MM.1S (cell line): Measurements from ENCODE around the gene DENND1A.

Experiments used
- DNase-seq: peaks from one replicate; pipeline ENCODE4 v3.0.0-alpha.2; 2015
- H2AFZ ChIP-seq: fragments of 300-600 bp; sonication (generic); 2 replicates; pipeline ENCODE4 v1.6.0; 2016; ENCODE audit warnings: antibody characterized with exemption, low read length
- H3F3A ChIP-seq: fragments of 300-600 bp; sonication (generic); 2 replicates; pipeline ENCODE4 v1.6.1; 2016; ENCODE audit warnings: mild to moderate bottlenecking, antibody characterized with exemption, low read length, moderate library complexity, mixed read lengths; ENCODE audit not compliant: insufficient read depth
- H3K27ac ChIP-seq: fragments of 300-600 bp; sonication (generic); 2 replicates; pipeline ENCODE4 v1.5.1; 2016; ENCODE audit warnings: mild to moderate bottlenecking, low read length
- H3K27me3 ChIP-seq: fragments of 300-600 bp; sonication (generic); replicated peaks from 2 replicates; pipeline ENCODE4 v1.6.0; 2016; ENCODE audit warnings: low read length; ENCODE audit not compliant: insufficient read depth
- H3K36me3 ChIP-seq: fragments of 300-600 bp; sonication (generic); replicated peaks from 2 replicates; pipeline ENCODE4 v1.6.1; 2016; ENCODE audit warnings: mild to moderate bottlenecking, low read length, mixed read lengths; ENCODE audit not compliant: insufficient read depth
- H3K4me1 ChIP-seq: fragments of 300-600 bp; sonication (generic); 2 replicates; pipeline ENCODE4 v1.6.1; 2016; ENCODE audit warnings: low read length, mixed read lengths
- H3K4me2 ChIP-seq: fragments of 300-600 bp; sonication (generic); 2 replicates; pipeline ENCODE4 v1.6.0; 2016; ENCODE audit warnings: low read depth, low read length
- H3K4me3 ChIP-seq: fragments of 300-600 bp; sonication (generic); 2 replicates; pipeline ENCODE4 v1.5.1; 2016; ENCODE audit warnings: low read length, mixed read lengths
- H3K79me2 ChIP-seq: fragments of 300-600 bp; sonication (generic); 2 replicates; pipeline ENCODE4 v1.6.1; 2016; ENCODE audit warnings: mixed run types, low read length, mixed read lengths
- H3K9ac ChIP-seq: fragments of 300-600 bp; sonication (generic); 2 replicates; pipeline ENCODE4 v1.6.1; 2016; ENCODE audit warnings: low read length, mixed read lengths
- H3K9me2 ChIP-seq: fragments of 300-600 bp; sonication (generic); replicated peaks from 2 replicates; pipeline ENCODE4 v1.6.1; 2016; ENCODE audit warnings: mild to moderate bottlenecking, low read length, mixed read lengths; ENCODE audit not compliant: insufficient read depth
- H3K9me3 ChIP-seq: fragments of 300-600 bp; sonication (generic); replicated peaks from 2 replicates; pipeline ENCODE4 v1.6.1; 2016; ENCODE audit warnings: mild to moderate bottlenecking, low read length, mixed read lengths; ENCODE audit not compliant: insufficient read depth
- H4K20me1 ChIP-seq: fragments of 300-600 bp; sonication (generic); 2 replicates; pipeline ENCODE4 v1.6.1; 2016; ENCODE audit warnings: mild to moderate bottlenecking, low read length, moderate library complexity, mixed read lengths; ENCODE audit not compliant: insufficient read depth
- EZH2 ChIP-seq: fragments of 300-600 bp; sonication (generic); optimal IDR thresholded peaks from 2 replicates; pipeline ENCODE3; 2017; ENCODE audit warnings: low read depth, mild to moderate bottlenecking, antibody characterized with exemption, low read length, mixed read lengths
- EZH2phosphoT487 ChIP-seq: fragments of 300-600 bp; sonication (generic); IDR thresholded peaks from 2 replicates; pipeline ENCODE4 v1.6.1; 2018; ENCODE audit warnings: antibody characterized with exemption, low read length
- TF ChIP-seq, protein P1 (sequence below): fragments of 300-600 bp; sonication (generic); IDR thresholded peaks from 2 replicates; pipeline ENCODE4 v1.5.1; 2016; ENCODE audit warnings: antibody characterized with exemption, low read length, mixed read lengths

Gene DENND1A

DNA sequence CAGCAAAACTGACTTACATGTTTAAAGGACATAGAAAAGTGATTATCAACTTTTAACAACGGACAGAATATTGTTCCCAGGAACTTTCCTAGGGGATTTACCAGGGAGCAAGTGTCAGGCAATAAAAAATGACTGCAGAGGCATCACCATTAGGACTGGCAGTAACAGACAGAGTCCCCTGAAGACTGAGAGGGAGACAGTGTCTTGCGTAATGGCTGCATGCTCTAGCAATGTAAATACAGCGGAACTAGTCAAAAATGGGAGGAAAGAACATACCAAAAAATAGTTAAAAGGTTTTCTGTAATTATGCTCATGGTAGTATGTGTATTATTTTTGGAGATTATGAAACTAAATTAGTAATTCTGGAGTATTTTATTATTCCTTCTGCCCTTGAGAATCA is 392.1 kb downstream of the DENND1A start:
- Histone ChIP-seq H3K4me3 (no peak overlapping the region), H2AFZ (no peak overlapping the region), H3K27me3 (no peaks in the 10 kb centered on the region; the same call in 1 of the 2 replicates), H4K20me1 (no peaks in the 10 kb centered on the region), H3K9ac (no peak overlapping the region), H3K4me1 (no peaks in the 10 kb centered on the region), H3K27ac (no peak overlapping the region), H3K9me2 (no peaks in the 10 kb centered on the region), H3F3A (no peaks in the 10 kb centered on the region), H3K79me2 (no peaks in the 10 kb centered on the region), H3K4me2 (no peak overlapping the region), H3K9me3 (no peaks in the 10 kb centered on the region), H3K36me3 (no peaks in the 10 kb centered on the region)
- no peak for TF ChIP-seq EZH2phosphoT487
- no peak for DNase-seq

DNA sequence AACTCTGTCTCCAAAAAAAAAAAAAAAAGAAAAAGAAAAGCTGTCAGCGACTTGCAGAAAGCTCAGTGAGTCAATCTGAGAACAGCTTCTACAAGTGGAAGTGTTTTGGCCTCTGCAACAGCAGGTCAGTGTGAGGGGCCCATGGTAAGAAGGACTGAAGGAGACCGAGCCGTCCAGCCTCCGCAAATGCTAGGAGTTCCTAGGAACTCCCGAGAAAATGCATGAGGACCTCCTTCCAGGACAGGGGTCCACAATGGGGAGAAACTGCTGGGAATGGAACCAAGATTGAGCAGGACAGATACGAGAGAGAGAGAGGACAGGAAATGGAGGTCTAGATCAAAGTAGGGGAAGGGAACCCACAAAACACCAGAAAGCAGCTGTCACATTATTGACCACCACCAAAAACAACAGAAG is 393.5 kb downstream of the DENND1A start:
- Histone ChIP-seq H3K27me3 (no peaks in the 10 kb centered on the region; the same call in 1 of the 2 replicates), H3K36me3 (no peaks in the 10 kb centered on the region), H2AFZ (no peak overlapping the region), H3K27ac (no peak overlapping the region), H3K4me1 (no peaks in the 10 kb centered on the region), H3K9me2 (no peaks in the 10 kb centered on the region), H4K20me1 (no peaks in the 10 kb centered on the region), H3K79me2 (no peaks in the 10 kb centered on the region), H3K4me2 (no peak overlapping the region), H3K9me3 (no peaks in the 10 kb centered on the region), H3F3A (no peaks in the 10 kb centered on the region), H3K4me3 (no peak overlapping the region), H3K9ac (no peak overlapping the region)
- TF ChIP-seq, protein P1, sequence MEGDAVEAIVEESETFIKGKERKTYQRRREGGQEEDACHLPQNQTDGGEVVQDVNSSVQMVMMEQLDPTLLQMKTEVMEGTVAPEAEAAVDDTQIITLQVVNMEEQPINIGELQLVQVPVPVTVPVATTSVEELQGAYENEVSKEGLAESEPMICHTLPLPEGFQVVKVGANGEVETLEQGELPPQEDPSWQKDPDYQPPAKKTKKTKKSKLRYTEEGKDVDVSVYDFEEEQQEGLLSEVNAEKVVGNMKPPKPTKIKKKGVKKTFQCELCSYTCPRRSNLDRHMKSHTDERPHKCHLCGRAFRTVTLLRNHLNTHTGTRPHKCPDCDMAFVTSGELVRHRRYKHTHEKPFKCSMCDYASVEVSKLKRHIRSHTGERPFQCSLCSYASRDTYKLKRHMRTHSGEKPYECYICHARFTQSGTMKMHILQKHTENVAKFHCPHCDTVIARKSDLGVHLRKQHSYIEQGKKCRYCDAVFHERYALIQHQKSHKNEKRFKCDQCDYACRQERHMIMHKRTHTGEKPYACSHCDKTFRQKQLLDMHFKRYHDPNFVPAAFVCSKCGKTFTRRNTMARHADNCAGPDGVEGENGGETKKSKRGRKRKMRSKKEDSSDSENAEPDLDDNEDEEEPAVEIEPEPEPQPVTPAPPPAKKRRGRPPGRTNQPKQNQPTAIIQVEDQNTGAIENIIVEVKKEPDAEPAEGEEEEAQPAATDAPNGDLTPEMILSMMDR: no peak
- TF ChIP-seq EZH2 (no peak), EZH2phosphoT487 (no peak)
- DNase-seq: no peak

DNA sequence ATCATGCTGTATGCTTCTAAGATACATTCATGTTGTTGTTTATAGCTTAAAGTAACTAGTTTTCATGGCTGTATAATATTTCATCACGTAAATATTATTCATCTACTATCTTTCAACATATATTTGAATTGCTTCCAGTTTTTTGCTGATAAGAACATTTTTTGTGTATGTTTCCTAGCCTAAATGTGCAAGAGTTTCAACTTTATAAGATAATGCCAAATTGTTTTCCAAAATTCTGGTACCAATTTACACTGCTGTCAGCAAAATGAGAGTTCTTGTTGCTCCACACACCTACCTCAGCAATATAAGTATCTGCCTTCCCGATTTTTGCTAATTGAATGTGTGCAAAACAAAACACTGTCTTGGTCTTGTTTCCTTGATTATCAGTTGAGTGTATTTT is 395.6 kb downstream of the DENND1A start:
- Histone ChIP-seq H4K20me1 (no peaks in the 10 kb centered on the region), H3K79me2 (no peaks in the 10 kb centered on the region), H3K9ac (no peak overlapping the region), H2AFZ (no peak overlapping the region), H3K36me3 (no peaks in the 10 kb centered on the region), H3K4me3 (no peak overlapping the region), H3K27me3 (no peaks in the 10 kb centered on the region; the same call in 1 of the 2 replicates), H3F3A (no peaks in the 10 kb centered on the region), H3K27ac (no peak overlapping the region), H3K4me2 (no peak overlapping the region), H3K9me2 (no peaks in the 10 kb centered on the region), H3K9me3 (no peaks in the 10 kb centered on the region), H3K4me1 (no peaks in the 10 kb centered on the region)
- DNase-seq: no peak
- TF ChIP-seq EZH2 (no peak), EZH2phosphoT487 (no peak)
- TF ChIP-seq, protein P1: no peak

DNA sequence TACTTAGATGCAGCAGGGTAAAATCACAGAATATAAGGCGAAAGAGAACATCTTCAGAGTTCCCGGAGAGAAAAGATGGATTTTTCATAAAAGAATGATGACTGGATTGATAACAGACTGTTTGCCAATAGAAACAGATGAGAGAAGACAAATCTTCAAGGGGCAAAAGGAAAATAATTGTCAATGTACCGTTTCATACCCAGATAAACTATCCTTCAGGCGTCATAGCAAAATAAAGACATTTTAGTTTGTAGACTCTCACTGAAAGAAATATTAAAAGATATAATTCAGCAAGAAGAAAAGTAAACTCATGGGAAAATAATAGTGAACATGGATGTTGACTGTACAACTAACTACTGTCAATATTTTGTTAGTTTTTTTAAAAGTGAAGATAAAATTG is 399.7 kb downstream of the DENND1A start:
- Histone ChIP-seq H3K9ac (no peak overlapping the region), H3K27me3 (no peaks in the 10 kb centered on the region), H3K4me2 (no peak overlapping the region), H2AFZ (no peak overlapping the region), H3K79me2 (no peaks in the 10 kb centered on the region), H3F3A (no peaks in the 10 kb centered on the region), H3K9me3 (no peaks in the 10 kb centered on the region), H3K4me1 (no peaks in the 10 kb centered on the region), H3K4me3 (no peak overlapping the region), H3K36me3 (no peaks in the 10 kb centered on the region), H3K27ac (no peak overlapping the region), H3K9me2 (no peaks in the 10 kb centered on the region), H4K20me1 (no peaks in the 10 kb centered on the region)
- no peak for DNase-seq
- TF ChIP-seq EZH2phosphoT487 (no peak), EZH2 (no peak)
- TF ChIP-seq, protein P1: no peak
